ENCODE results near the gene C11orf68.
A peak's percentile ranks its signal among the peaks of the same experiment; 100 is the strongest.
"Not testable (repeated sequence)": the region's sequence is repeated elsewhere in the genome, so short reads cannot be mapped to it uniquely, and the experiment has no call there.

The C11orf68 gene

DNA sequence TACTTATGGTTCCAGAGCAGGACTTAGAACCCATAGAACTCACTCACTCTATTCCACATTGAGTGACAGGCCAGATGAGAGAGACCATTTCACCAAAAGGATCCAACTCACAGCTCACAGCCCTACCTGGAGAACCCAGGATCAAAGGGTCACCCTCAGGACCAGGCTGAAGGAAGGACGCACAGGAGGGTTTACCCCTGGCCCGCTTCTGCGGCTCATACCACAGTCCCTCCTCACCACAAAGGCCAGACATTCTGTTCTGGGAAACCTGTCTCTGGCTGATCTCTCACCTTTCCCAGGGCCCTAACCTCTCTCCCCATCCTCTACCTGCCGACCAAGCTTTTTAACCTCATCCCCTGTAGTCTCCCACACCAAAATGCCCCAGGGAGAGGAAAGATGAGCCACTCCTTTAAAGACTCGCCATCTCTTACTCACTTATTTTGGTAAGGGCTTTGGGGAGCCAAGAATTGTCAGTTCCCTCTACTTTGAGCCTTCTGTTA is 23.3 kb downstream of the C11orf68 start:
- TF ChIP-seq, protein P1, sequence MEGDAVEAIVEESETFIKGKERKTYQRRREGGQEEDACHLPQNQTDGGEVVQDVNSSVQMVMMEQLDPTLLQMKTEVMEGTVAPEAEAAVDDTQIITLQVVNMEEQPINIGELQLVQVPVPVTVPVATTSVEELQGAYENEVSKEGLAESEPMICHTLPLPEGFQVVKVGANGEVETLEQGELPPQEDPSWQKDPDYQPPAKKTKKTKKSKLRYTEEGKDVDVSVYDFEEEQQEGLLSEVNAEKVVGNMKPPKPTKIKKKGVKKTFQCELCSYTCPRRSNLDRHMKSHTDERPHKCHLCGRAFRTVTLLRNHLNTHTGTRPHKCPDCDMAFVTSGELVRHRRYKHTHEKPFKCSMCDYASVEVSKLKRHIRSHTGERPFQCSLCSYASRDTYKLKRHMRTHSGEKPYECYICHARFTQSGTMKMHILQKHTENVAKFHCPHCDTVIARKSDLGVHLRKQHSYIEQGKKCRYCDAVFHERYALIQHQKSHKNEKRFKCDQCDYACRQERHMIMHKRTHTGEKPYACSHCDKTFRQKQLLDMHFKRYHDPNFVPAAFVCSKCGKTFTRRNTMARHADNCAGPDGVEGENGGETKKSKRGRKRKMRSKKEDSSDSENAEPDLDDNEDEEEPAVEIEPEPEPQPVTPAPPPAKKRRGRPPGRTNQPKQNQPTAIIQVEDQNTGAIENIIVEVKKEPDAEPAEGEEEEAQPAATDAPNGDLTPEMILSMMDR (IDR thresholded peaks at IDR 0.05; ENCODE audit: low read depth, low read length): no peak
- H3K4me3 ChIP-seq (ENCODE audit: low read depth, low read length): no peak overlapping the region
- DNase-seq (ENCODE audit: low read depth, low spot score): no peak
- in situ Hi-C loops (cut with HindIII; ENCODE audit: low sequenced_read_pairs): no loop called here

DNA sequence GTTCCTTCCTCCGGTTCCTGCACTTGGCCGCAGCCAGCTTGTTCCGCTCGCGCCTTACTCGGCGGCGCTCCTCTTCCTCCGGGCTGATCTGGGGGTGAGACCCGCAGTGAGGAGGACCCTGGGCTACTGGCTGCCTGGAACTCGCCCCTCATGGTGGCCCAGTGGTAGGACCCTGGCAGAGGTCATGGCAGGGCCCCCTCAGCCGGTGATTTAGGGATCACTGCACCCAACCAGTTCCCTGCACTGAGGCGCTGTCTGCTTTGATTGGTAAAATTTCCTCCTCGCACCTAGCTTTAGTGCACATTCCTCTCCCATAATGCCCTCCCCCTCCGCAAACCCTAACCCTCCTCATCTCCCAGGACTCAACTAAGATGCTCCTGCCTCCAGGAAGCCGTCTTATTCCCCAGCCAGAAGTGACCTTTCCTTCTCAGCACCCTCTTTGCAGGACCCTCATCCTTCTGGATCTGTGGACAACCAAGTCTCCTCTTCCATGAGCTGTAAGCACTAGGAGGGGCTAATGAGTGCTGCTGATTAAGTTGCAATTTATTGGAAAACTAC is 24.7 kb downstream of the C11orf68 start:
- DNase-seq (ENCODE audit: low read depth, low spot score): no peak
- H3K4me3 ChIP-seq (ENCODE audit: low read depth, low read length): no peak overlapping the region
- TF ChIP-seq, protein P1 (IDR thresholded peaks at IDR 0.05; ENCODE audit: low read depth, low read length): no peak
- in situ Hi-C loops (cut with HindIII; ENCODE audit: low sequenced_read_pairs): no loop called here

DNA sequence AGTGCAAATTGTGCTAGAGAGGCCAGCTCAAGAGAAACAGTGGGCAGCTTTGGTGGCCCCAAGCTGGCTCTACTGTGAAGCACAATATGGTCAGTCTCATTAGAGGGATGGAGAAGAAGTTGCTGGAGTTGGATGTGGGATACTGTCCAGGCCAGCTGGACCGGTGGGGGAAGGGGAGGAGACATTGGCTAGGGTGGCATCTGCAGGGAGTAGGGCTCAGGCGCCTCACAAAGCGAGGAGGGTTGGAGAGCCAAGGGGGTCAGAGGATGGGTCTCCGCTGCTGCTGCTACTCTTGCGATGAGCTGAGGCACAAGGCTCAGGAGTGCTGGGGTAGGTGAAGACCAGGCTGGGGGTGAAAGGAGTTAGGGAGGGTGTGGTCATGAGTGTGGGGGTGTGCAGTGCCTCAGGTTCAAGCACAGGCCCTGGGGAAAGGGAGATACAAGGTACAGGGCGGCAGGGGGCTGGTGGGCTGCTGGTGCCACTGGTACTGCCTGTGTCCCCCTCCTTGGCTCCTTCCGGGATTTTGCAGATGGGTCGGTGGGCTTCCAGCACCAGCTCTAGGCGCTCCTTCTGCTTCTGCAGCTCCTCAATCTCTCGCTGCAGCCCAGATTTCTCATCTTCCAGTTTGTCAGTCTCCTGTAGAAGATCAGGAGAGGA is 26.1 kb downstream of the C11orf68 start:
- no peak for DNase-seq (ENCODE audit: low read depth, low spot score)
- TF ChIP-seq, protein P1 (IDR thresholded peaks at IDR 0.05; ENCODE audit: low read depth, low read length): no peak
- in situ Hi-C loops (cut with HindIII; ENCODE audit: low sequenced_read_pairs): no loop called here
- H3K4me3 ChIP-seq (ENCODE audit: low read depth, low read length): no peak overlapping the region

DNA sequence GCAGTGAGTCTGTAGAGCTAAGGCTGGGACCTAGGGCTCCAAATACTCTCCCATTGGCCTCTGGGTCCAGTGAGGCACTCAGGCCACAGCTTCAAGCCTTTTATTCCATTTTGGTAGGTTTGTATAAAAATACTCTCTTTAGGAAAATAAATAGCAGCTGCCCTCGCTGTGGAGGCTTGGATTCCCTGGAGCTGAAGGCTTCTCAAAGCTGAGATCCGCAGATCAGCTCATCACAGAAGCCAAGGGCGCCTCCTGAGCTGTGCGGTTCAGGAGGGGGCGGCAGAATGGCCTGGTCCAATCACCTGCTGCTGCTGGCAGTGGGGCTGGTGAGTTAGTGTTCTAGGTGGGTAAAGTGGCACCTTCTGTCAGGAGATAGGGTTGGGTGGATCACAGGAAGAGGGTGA is 26.7 kb downstream of the C11orf68 start:
- in situ Hi-C loops (cut with HindIII; ENCODE audit: low sequenced_read_pairs); DNase-seq (ENCODE audit: low read depth, low spot score): not testable (repeated sequence)
- H3K4me3 ChIP-seq (ENCODE audit: low read depth, low read length): peak overlapping the region; percentile 59

DNA sequence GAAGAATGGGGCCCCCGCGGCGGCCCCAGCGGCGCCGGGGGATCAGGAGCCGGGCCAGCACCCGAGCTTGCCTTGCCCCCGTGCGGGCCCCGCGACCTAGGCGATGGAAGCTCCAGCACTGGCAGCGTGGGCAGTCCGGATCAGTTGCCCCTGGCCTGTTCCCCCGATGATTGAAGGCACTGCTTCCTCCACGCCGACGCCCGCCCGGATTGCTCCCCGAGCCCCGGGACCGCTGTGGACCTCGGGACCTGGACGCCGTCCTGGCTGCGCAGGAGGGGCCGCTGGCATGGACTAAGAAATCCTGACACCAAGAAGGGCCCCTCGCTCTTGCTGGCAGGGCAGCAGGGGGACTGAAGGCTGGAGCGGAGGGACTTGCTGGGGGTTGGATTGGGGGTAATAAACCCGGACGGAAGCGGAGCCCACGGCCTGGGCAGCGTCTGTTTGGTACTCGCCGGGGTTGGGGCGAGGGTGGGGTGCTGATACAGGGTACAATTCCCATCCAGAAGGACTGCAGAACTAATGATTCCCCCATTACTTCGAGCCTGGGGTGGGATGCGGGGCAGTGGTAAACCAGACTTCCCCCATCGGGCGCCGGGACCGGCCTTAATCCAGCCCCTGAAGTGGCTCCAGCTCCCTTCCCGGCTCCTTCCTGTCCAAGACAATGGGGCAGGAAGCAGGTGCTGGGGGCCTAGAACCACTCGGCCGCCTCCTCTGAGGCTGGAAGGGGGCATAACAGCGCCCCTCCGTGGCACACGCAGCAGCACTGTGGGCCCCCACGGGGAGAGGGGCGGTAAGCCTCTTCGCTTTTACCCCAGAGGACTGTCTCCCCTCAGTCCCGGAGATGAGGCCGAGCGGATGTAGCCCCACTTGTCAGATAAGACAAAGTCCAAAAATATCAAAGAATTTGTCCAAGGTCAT is 27.4 kb downstream of the C11orf68 start:
- TF ChIP-seq, protein P1 (IDR thresholded peaks at IDR 0.05; ENCODE audit: low read depth, low read length): peak; percentile 37
- H3K4me3 ChIP-seq (ENCODE audit: low read depth, low read length): peak overlapping the region; percentile 59
- DNase-seq (ENCODE audit: low read depth, low spot score): peak; percentile 37
- in situ Hi-C loops (cut with HindIII; ENCODE audit: low sequenced_read_pairs): no loop called here

DNA sequence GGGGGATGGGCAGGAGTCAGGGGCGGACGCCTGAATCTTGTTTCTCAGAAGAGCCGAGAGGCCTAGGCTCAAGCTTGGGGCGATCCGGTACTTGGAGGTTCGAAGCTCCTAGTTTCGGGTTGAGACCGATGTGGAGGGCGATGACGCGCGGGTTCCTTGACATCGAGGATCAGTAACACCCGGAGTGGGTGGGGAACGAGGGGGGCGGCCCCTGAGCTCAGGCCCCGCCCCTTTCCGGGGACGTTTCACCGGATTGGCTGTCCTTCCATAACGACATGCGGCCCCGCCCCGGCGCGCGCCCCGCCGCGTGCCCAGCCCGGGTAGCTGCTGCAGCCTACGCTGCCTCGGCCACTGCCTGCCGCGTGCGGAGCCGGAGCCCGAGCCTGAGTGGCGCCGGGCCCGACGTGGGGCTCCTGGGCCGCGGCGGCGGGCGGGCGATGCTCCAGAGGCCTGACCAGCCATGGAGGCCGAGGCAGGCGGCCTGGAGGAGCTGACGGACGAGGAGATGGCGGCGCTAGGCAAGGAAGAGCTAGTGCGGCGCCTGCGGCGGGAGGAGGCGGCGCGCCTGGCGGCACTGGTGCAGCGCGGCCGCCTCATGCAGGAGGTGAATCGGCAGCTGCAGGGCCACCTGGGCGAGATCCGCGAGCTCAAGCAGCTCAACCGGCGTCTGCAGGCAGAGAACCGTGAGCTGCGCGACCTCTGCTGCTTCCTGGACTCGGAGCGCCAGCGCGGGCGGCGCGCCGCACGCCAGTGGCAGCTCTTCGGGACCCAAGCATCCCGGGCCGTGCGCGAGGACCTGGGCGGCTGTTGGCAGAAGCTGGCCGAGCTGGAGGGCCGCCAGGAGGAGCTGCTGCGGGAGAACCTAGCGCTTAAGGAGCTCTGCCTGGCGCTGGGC is 28.3 kb downstream of the C11orf68 start, which contains the start of gene CCDC85B:
TSS of gene CCDC85B (plus strand) at position 350 of the 895 bp plus-strand sequence. CDS start at position 461, 111 bp downstream.
- peak; percentile 97 for DNase-seq (ENCODE audit: low read depth, low spot score)
- TF ChIP-seq, protein P1 (IDR thresholded peaks at IDR 0.05; ENCODE audit: low read depth, low read length): no peak

More for the DNA sequence above, 28.3 kb downstream of the C11orf68 start, which contains the start of gene CCDC85B:
- in situ Hi-C loops (cut with HindIII; ENCODE audit: low sequenced_read_pairs): no loop called here
- H3K4me3 ChIP-seq (ENCODE audit: low read depth, low read length): peak within 1 kb of the TSS; percentile 65

Data from astrocyte of the spinal cord (primary cell).